ENCODE data around the gene RNF144A.

GRCh38 chr2:7016601-7017211 lies 99.5 kb downstream of the RNF144A start:
- no peak for TF ChIP-seq CTCF (conservative IDR thresholded peaks at IDR 0.05; ENCODE audit: low read depth in 2 of 2)
- no peak for TF ChIP-seq POLR2AphosphoS5 (IDR thresholded peaks at IDR 0.05; ENCODE audit: low read depth)
- TF ChIP-seq EZH2 (IDR thresholded peaks at IDR 0.05; ENCODE audit: low read depth, unreplicated experiment): no peak
- no peak for TF ChIP-seq REST (IDR thresholded peaks at IDR 0.05; ENCODE audit: unreplicated experiment)
- no peak for TF ChIP-seq ETS1 (IDR thresholded peaks at IDR 0.05)
- TF ChIP-seq CREB1 (CRISPR knock-in tag; IDR thresholded peaks at IDR 0.05; ENCODE audit: low read depth): no peak
- no peak for TF ChIP-seq JUNB (IDR thresholded peaks at IDR 0.05; ENCODE audit: unreplicated experiment)
